ENCODE results near the gene SEMA4D.
A peak's percentile ranks its signal among the peaks of the same experiment; 100 is the strongest.
"Not testable (repeated sequence)": the region's sequence is repeated elsewhere in the genome, so short reads cannot be mapped to it uniquely, and the experiment has no call there.

The SEMA4D gene

GRCh38 chr9:89352451-89352850 is 145.5 kb downstream of the SEMA4D start:
- no peak for DNase-seq (ENCODE audit: low spot score)

DNA sequence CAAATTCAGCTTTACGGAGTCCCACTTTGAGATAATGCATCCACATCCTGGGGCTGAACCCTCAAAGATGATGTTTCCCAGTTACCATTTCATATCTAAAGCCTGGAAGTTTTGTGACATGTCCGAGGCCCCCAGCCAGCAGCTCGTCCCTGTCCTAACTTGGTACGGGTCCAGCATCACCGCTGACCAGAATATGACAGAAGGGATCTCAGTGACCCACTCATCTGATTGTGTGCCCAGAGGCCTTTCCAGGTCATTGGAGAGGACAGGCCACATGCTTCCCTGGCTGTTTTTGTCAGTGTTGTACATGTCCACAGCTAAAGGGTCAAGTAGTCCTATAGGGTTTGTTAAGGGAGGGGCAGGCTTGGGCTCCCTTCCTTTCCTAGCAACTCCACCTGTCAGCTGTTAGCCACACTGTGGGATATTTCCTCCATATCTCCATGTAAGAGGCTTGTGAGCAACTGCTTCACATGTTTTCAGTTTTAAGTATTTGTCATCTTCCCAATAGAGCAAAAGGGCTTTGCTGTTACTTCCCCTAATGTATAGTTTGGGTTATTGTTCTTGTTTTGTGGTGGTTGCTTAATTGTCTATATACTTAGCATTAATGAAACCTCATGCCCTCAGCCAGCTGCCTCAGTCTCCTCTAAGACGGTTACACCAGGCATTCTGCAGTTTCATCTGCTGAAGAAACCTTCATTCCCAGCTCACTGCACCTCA is 146.2 kb downstream of the SEMA4D start:
- DNase-seq (ENCODE audit: low spot score): no peak

GRCh38 chr9:89350988-89351557 is 146.8 kb downstream of the SEMA4D start:
- no peak for DNase-seq (ENCODE audit: low spot score)

DNA sequence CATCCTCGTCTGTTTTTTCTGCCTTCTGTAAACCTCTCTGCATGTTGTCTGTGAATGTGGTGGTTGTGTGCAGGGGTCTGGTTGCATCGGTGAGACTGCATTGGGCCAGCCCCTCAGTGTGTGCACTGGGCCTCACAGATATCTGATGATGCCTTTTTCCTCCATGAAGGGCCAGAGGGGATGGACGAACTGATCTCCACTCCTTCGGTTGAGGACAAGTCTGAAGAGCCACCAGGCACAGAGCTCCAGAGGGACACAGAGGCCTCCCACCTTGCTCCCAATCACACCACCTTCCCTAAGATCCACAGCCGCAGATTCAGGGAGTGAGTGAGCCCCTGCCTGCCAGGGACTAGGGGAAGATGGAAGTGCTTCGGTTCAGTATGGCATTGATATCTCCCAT is 148.3 kb downstream of the SEMA4D start:
- DNase-seq (ENCODE audit: low spot score): no peak

GRCh38 chr9:89347651-89348050 is 150.3 kb downstream of the SEMA4D start:
- DNase-seq (ENCODE audit: low spot score): no peak

DNA sequence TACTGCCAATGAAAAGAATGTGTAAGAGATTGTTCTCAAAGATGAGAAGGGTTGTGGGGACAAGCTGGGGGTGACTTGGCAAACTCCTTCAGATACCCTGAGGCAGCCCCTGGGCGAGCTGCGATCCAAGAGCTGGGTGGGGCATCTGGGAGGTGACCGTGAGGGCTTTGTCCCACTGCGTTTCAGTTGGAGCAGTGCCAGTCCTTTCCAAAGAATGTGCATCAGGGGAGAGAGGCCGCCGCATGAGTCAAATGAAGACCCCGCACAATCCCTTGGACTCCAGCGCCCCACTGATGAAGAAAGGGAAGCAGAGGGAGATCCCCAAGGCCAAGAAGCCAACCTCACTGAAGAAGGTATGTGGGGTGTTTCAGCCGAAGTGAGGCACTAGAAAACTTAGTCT is 151.2 kb downstream of the SEMA4D start:
- no peak for DNase-seq (ENCODE audit: low spot score)

GRCh38 chr9:89345476-89345875 is 152.4 kb downstream of the SEMA4D start:
- no peak for DNase-seq (ENCODE audit: low spot score)

- not testable (repeated sequence) for DNase-seq (ENCODE audit: low spot score)
Measured at GRCh38 chr9:89343812-89344211, 154.1 kb downstream of the SEMA4D start.

GRCh38 chr9:89342948-89343347 is 155.0 kb downstream of the SEMA4D start:
- DNase-seq (ENCODE audit: low spot score): no peak

GRCh38 chr9:89342213-89342612 is 155.7 kb downstream of the SEMA4D start:
- no peak for DNase-seq (ENCODE audit: low spot score)

DNA sequence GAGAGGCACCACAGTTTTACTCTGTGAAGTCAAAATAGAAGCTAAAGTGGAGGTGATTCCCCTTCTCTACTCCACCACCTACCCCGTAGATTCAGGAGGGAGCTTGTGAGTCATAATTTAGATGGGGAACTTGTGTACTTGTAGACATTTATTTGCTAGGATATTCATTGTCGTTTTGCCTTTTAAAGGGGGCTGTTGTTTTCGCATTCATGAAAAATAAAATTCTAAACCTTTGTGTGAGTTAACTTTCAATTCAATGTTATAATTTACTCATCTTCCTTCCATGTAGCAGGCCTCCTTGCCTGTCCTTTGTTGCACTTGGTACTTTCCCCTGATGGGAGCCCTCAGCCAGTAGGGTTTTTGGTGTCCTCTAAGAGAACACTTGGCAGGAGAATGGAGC is 157.6 kb downstream of the SEMA4D start:
- DNase-seq (ENCODE audit: low spot score): no peak

GRCh38 chr9:89339807-89340206 is 158.1 kb downstream of the SEMA4D start:
- DNase-seq (ENCODE audit: low spot score): no peak

DNA sequence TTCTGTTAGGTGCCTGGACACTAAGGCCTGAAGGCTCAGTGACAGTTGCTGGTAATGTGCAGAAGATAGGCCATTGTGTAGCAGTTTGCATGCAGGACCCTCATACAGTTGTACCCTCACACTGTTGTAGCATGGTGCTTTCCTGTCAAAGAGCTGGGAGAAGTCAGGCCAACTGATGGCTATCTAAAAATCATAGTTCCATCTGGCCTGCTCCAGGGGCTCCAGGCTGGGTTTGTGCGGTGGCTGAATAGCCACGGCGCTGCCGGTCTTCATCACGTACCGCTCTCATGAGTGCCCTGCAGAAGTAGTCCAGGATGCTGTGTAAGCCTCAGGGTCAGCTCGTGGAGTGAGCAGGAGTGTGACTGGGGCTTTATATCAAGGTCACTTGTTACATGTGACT is 167.4 kb downstream of the SEMA4D start:
- no peak for DNase-seq (ENCODE audit: low spot score)

DNA sequence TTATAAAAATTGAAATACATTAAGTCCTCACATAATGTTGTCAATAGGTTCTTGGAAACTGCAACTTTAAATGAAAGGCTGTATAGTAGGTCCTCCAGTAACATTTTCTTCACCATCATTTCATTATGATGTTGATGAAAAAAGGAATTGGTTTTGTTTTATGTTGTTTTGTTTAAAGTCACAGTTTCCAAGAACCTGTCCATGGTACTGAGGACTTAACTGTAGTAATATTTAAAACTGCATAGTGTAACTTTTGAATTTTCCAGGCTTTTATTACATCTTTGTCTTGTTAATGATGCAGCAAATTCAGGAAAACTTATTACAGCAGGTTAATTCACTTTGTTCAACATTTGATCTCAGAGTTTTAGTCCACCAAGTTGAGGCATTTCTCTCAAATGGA is 168.0 kb downstream of the SEMA4D start:
- DNase-seq (ENCODE audit: low spot score): no peak

- no peak for DNase-seq (ENCODE audit: low spot score)
Measured at GRCh38 chr9:89328064-89328463, 169.8 kb downstream of the SEMA4D start.

- no peak for DNase-seq (ENCODE audit: low spot score)
Measured at GRCh38 chr9:89325733-89326132, 172.2 kb downstream of the SEMA4D start.

DNA sequence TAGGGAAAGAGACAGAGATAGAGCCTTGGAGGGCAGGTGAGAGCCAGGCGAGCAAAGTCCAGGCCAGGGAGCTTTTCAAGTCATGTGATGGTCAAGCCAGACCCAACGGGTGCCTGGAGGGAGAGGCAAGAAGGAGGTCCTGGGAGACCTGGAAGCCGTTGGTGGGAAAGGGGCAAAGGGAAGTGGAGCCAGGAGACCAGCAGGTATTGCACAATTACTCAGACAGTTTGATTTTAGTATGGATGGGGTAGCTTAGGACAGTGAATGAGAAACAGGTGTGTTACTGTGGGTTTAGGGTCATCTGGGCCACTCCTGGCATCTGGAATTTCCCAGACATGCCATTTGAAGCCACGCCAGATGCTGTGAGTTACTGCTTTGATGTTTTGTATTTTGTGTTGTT is 174.5 kb downstream of the SEMA4D start:
- DNase-seq (ENCODE audit: low spot score): no peak

DNA sequence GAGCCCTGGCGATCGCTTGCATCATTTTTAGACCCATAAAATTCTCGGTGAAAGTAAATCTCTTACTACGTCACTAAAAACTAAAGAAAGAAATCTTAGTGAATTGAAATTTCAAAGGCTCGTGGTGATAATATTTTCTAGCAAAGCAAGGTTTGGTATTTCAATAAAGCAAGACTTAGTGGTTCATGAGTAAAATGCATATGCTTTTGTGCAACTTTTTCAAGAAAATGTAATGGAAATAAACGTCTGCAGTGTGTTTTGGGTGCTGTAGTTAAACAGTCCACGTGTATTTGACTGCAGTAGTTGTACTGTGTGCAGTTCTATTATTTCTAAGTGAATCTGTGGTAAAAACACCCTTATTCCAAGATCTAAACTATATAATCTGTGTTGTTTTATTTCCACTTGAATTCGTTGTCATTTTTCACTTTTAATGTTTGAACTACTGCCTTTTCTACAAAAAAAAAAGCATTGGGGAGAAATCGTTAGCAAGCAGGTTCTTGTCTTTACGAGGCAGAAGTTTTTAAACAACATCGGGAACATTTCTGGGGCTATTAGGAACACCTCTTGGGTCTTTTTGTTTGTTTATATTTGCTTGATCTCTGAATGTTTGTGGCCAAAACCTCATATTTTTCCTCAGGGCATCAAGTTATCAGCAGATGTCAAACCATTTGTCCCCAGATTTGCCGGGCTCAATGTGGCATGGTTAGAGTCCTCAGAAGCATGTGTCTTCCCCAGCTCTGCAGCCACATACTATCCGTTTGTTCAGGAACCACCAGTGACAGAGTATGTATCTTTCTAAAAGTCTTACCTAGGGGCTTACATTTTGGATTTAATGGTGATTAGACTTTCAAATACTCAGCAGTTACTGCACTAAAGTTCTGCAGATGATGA is 178.7 kb downstream of the SEMA4D start:
- DNase-seq (ENCODE audit: low spot score): no peak

DNA sequence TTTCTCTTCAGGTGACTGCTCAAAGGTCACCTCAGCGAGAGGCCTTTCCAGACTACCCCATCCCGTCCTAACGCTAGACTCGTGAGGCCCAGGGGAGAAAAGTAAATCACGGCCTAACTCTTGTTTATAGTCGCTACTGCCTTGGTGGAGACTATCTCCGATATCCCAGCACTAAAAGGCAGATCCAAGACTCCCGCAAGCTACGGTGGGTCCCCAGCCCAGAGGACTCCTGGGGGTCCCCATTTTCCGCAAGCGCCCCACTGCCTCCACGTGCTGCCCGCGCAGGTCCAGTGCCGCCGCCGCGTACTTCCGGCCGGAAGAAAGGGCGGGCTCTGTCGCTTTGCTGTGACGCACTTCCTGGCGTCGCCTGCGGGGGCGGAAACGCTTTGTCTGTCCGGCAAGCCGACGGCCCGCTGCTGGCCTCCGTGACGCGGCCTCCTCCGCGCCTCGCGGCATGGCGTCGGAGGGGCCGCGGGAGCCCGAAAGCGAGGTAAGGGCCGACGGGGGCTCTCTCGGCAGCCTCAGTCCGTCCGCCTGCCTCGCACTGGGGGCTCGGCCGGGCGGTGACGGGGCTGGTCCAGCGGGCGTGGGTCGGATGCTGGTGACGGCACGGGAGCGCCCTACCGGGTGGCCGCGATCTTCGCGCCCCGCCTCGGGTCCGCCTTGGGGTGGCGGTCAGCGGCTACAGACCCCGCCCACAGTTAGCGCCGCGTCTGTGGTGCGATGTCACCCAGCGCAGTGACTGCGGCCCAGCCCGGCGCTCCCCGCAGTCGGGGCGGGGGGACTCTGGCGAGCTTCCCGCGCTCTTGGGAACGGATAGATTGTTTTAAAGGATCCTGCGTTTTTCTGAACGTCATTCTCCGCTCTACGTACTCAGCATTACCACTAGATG is 179.5 kb downstream of the SEMA4D start, which contains the start of gene SECISBP2:
Gene SECISBP2 (plus strand): TSS at position 378 of the 892 bp plus-strand sequence. CDS start 77 bp downstream, at position 455.
- DNase-seq (ENCODE audit: low spot score): peak; percentile 95

GRCh38 chr9:89317282-89317681 is 180.6 kb downstream of the SEMA4D start:
- no peak for DNase-seq (ENCODE audit: low spot score)

DNA sequence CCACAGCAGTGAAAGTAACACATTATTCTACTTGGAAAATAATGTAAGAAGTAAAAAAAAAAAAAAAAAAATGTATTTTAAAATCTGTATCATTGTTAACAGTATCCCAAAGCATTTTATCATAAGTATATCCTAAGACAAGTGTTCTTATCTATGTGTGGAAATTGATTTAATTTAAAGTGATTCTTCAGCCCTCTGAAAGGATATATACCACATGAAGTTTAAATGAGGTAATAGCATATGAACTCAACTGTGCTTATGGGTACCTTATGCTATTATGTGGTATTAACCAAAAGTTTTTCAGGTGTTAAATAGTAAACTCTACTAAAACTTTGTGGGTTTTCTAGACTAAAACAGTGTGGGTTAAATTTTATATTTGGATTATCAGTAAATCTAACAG is 182.4 kb downstream of the SEMA4D start:
- DNase-seq (ENCODE audit: low spot score): no peak

DNA sequence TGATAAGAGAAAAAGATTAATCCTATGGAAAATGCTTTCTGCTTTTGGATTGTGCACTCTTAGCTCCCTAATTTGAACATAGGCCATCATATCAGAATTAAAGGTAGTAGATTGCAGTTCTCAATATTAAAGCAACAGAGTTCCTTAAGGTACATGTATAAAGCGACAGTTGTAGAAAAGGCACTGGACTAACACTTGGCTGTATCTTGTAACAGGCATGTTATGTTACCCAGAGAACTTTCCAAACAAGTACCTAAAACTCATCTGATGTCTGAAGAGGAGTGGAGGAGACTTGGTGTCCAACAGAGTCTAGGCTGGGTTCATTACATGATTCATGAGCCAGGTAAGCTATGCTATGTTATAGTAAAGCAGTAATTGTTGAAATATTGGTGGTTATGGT is 183.0 kb downstream of the SEMA4D start:
- no peak for DNase-seq (ENCODE audit: low spot score)
